Endothelial cell of umbilical vein (primary cell): ENCODE data around the gene PTCH1. TPM values are rescaled to one million over a fixed set of nuclear protein-coding genes. Genes with fewer than 3 reads are reported as not detected.

Source experiments
- BruUV-seq: library from RNA; stranded (reverse); fragments of 400-500 nt; replicated peaks from 2 replicates; lab custom pipeline; 2021; lab: Mats Ljungman, UMichigan
- CTCF ChIA-PET: fragments of 300-600, 350-600 bp; sonication (Branson Sonifier 250); formaldehyde crosslinking; loops from one replicate; lab custom pipeline; 2021; ENCODE audit warnings: antibody characterized with exemption, inconsistent platforms; lab: Charles Lee
- POLR2A ChIA-PET: fragments of 300-600, 350-600 bp; sonication (Branson Sonifier 250); formaldehyde crosslinking; loops from one replicate; lab custom pipeline; 2021; ENCODE audit warnings: antibody characterized with exemption, inconsistent platforms; lab: Charles Lee
- DNase-seq: peaks from one replicate; pipeline ENCODE4 v3.0.0-alpha.2; 2011; ENCODE audit warnings: low read depth, low spot score
- FAIRE-seq: peaks from 2 replicates; lab custom pipeline; 2011; peaks lifted over from hg19 to GRCh38; lab: Jason Lieb, UNC
- H2AFZ ChIP-seq: 2 replicates; pipeline ENCODE4 v1.6.0; 2012; ENCODE audit warnings: low read depth, low read length, control low read depth, inconsistent platforms
- H3K27ac ChIP-seq: 2 replicates; pipeline ENCODE4 v1.5.1; 2011; ENCODE audit warnings: low read depth, mild to moderate bottlenecking, control low read depth, low read length, moderate library complexity; ENCODE audit not compliant: insufficient read depth
- H3K27me3 ChIP-seq, 2 experiments: 2 replicates each; pipeline versions ENCODE4 v1.6.0 to v1.6.1; 2011; ENCODE audit warnings: low read length in 2 of 2, mixed read lengths in 1 of 2; ENCODE audit not compliant: control insufficient read depth in 2 of 2, insufficient read depth in 2 of 2
- H3K36me3 ChIP-seq, 2 experiments: 2 replicates in 1 of 2; 3 replicates in 1 of 2; pipeline ENCODE4 v1.5.1; 2011; ENCODE audit warnings: low read length in 2 of 2, mild to moderate bottlenecking in 1 of 2, moderate library complexity in 1 of 2; ENCODE audit not compliant: control insufficient read depth in 2 of 2, insufficient read depth in 2 of 2; ENCODE audit errors: extremely low read depth in 1 of 2
- H3K4me1 ChIP-seq: 3 replicates; pipeline ENCODE4 v1.5.1; 2011; ENCODE audit warnings: mild to moderate bottlenecking, low read length; ENCODE audit not compliant: control insufficient read depth, insufficient read depth; ENCODE audit errors: extremely low read depth
- H3K4me2 ChIP-seq: 2 replicates; pipeline ENCODE4 v1.6.1; 2011; ENCODE audit warnings: low read length, control low read depth, mixed read lengths; ENCODE audit not compliant: insufficient read depth
- H3K4me3 ChIP-seq, 3 experiments: fragments of 200-600 bp in 1 of 3; sonication (generic), shearing (Covaris generic) in 1 of 3; replicated peaks in 1 of 3; 2 replicates each; pipeline ENCODE4 v1.5.1; 2011 to 2016; ENCODE audit warnings: control low read depth in 3 of 3, low read length in 3 of 3, mild to moderate bottlenecking in 2 of 3, inconsistent platforms in 1 of 3, low read depth in 1 of 3, moderate library complexity in 1 of 3; ENCODE audit not compliant: insufficient read depth in 1 of 3
- H3K79me2 ChIP-seq: 2 replicates; pipeline ENCODE4 v1.6.0; 2012; ENCODE audit warnings: low read length, inconsistent platforms; ENCODE audit not compliant: control insufficient read depth, insufficient read depth
- H3K9ac ChIP-seq: replicated peaks from 2 replicates; pipeline ENCODE3; 2011; ENCODE audit warnings: low read length, control low read depth; ENCODE audit not compliant: insufficient read depth; ENCODE audit errors: extremely low read depth
- H3K9me1 ChIP-seq: replicated peaks from 3 replicates; pipeline ENCODE4 v1.6.0; 2011; ENCODE audit warnings: mild to moderate bottlenecking, low read length; ENCODE audit not compliant: control insufficient read depth, insufficient read depth; ENCODE audit errors: extremely low read depth
- H3K9me3 ChIP-seq: replicated peaks from 2 replicates; pipeline ENCODE4 v1.5.1; 2012; ENCODE audit warnings: low read length, inconsistent platforms; ENCODE audit not compliant: control insufficient read depth, insufficient read depth
- H4K20me1 ChIP-seq: replicated peaks from 2 replicates; pipeline ENCODE3; 2011; ENCODE audit warnings: mild to moderate bottlenecking, low read length; ENCODE audit not compliant: control insufficient read depth, insufficient read depth; ENCODE audit errors: extremely low read depth
- EZH2 ChIP-seq: IDR thresholded peaks from 2 replicates; pipeline ENCODE4 v1.6.1; 2012; ENCODE audit warnings: borderline replicate concordance, low read depth, mild to moderate bottlenecking, moderate library complexity, low read length, inconsistent platforms; ENCODE audit not compliant: severe bottlenecking
- FOS ChIP-seq: IDR thresholded peaks from 2 replicates; pipeline ENCODE4 v1.6.1; 2011; ENCODE audit warnings: mild to moderate bottlenecking, low read length, moderate library complexity, borderline replicate concordance; ENCODE audit not compliant: insufficient read depth
- GATA2 ChIP-seq: IDR thresholded peaks from 2 replicates; pipeline ENCODE4 v1.7.0; 2011; ENCODE audit warnings: low read depth, mild to moderate bottlenecking, moderate library complexity, mixed read lengths, low read length; ENCODE audit not compliant: insufficient read length, insufficient read depth
- JUN ChIP-seq: IDR thresholded peaks from 2 replicates; pipeline ENCODE4 v1.6.1; 2011; ENCODE audit warnings: borderline replicate concordance, low read depth; ENCODE audit not compliant: insufficient read length, insufficient read depth
- MAX ChIP-seq: IDR thresholded peaks from 2 replicates; pipeline ENCODE4 v1.6.1; 2011; ENCODE audit not compliant: insufficient read depth, insufficient read length
- MYC ChIP-seq: IDR thresholded peaks from one replicate; pipeline ENCODE4 v1.6.1; 2011; ENCODE audit warnings: mild to moderate bottlenecking, low read depth, low read length
- POLR2A ChIP-seq: IDR thresholded peaks from 2 replicates; pipeline ENCODE4 v1.6.1; 2012; ENCODE audit warnings: low read depth, mild to moderate bottlenecking, control low read depth, low read length
- POLR2AphosphoS5 ChIP-seq: IDR thresholded peaks from 2 replicates; pipeline ENCODE4 v1.6.1; 2012; ENCODE audit warnings: low read depth, mild to moderate bottlenecking, control low read depth, low read length, moderate library complexity; ENCODE audit not compliant: insufficient read depth
- dilution Hi-C: fragments of 300-500 bp; cut with MboI; formaldehyde crosslinking; loops from one replicate; pipeline ENCODE4 v1.15.0; 2019; ENCODE audit warnings: low sequenced_read_pairs; ENCODE audit not compliant: extremely low pct_ligation_motif_present
- intact Hi-C: fragments of 100-400 bp; cut with micrococcal nuclease; formaldehyde crosslinking; loops from one replicate; pipeline ENCODE4 v1.10.0; 2022
- polyA plus RNA-seq, 4 experiments: library from polyadenylated mRNA; depleted of rRNA in 3 of 4; stranded (reverse) in 3 of 4; unstranded in 1 of 4; fragments of >200 nt; gene quantifications; 2 replicates each; pipeline versions ENCODE4 v1.2.1 to v1.2.3, GENCODE V29; 2011 to 2012; ENCODE audit warnings: missing spikeins in 1 of 4
- total RNA-seq: library from RNA; stranded (reverse); gene quantifications from 2 replicates; pipeline ENCODE4 v1.2.3, GENCODE V29; 2021
- TF ChIP-seq, protein P1 (sequence below), 2 donors: IDR thresholded peaks; 1 replicate in 1 of 2; 2 replicates in 1 of 2; pipeline ENCODE4 v1.5.1; 2011; ENCODE audit warnings: low read length in 2 of 2, mild to moderate bottlenecking in 2 of 2, moderate library complexity in 2 of 2, control low read depth in 1 of 2, inconsistent platforms in 1 of 2, low read depth in 1 of 2; ENCODE audit not compliant: insufficient read depth in 1 of 2; ENCODE audit errors: extremely low read depth in 1 of 2

The PTCH1 gene
- total and polyA plus RNA-seq, 2 donors (not counting 3 experiments of a cell fraction or from before 2014, with no cell fraction given): 3.9 to 12.1 TPM

GRCh38 chr9:95446259-95446658 is 70.5 kb downstream of the PTCH1 start:
- DNase-seq (no peak), FAIRE-seq (no peak)
- no peak overlapping the region for H3K9ac ChIP-seq
- H3K4me1 ChIP-seq: no peaks in the 10 kb centered on the region
- no peak overlapping the region for H2AFZ ChIP-seq
- ChIA-PET POLR2A (no interaction called here), CTCF (no interaction called here)
- dilution Hi-C loops (no loop called here), intact Hi-C loops (no loop called here)
- no peaks in the 10 kb centered on the region for H3K79me2 ChIP-seq
- H3K27ac ChIP-seq: no peak overlapping the region
- H3K4me3 ChIP-seq: no peak overlapping the region
- H3K36me3 ChIP-seq: peaks cover 2 to 9% of the 10 kb centered on the region in 2 experiments
- BruUV-seq: no TSS peak
- TF ChIP-seq GATA2: no peak
- TF ChIP-seq FOS: no peak
- no peaks in the 10 kb centered on the region for H3K27me3 ChIP-seq
- H4K20me1 ChIP-seq: no peaks in the 10 kb centered on the region
- no peaks in the 10 kb centered on the region for H3K9me3 ChIP-seq
- H3K4me2 ChIP-seq: no peak overlapping the region
- no peaks in the 10 kb centered on the region for H3K9me1 ChIP-seq

- CTCF ChIA-PET: no interaction called here
These were observed 72.6 kb downstream of the PTCH1 start for GRCh38 chr9:95444160-95444559.

More at GRCh38 chr9:95444160-95444559, 72.6 kb downstream of the PTCH1 start:
- H3K36me3 ChIP-seq: peaks cover 0 to 9% of the 10 kb centered on the region in 2 experiments
- DNase-seq: no peak
- no TSS peak for BruUV-seq
- no peak overlapping the region for H3K9ac ChIP-seq
- H3K4me1 ChIP-seq: no peaks in the 10 kb centered on the region
- H3K79me2 ChIP-seq: no peaks in the 10 kb centered on the region
- no peak for FAIRE-seq
- no peak for TF ChIP-seq POLR2AphosphoS5
- no peak for TF ChIP-seq JUN
- TF ChIP-seq POLR2A: no peak
- no peak for TF ChIP-seq MAX
- TF ChIP-seq EZH2: no peak
- no peak for TF ChIP-seq FOS
- TF ChIP-seq, protein P1, sequence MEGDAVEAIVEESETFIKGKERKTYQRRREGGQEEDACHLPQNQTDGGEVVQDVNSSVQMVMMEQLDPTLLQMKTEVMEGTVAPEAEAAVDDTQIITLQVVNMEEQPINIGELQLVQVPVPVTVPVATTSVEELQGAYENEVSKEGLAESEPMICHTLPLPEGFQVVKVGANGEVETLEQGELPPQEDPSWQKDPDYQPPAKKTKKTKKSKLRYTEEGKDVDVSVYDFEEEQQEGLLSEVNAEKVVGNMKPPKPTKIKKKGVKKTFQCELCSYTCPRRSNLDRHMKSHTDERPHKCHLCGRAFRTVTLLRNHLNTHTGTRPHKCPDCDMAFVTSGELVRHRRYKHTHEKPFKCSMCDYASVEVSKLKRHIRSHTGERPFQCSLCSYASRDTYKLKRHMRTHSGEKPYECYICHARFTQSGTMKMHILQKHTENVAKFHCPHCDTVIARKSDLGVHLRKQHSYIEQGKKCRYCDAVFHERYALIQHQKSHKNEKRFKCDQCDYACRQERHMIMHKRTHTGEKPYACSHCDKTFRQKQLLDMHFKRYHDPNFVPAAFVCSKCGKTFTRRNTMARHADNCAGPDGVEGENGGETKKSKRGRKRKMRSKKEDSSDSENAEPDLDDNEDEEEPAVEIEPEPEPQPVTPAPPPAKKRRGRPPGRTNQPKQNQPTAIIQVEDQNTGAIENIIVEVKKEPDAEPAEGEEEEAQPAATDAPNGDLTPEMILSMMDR (IDR thresholded peaks at IDR 0.05; ENCODE audit: extremely low read depth in 1 of 2, insufficient read depth in 1 of 2, low read depth in 1 of 2, low read length in 2 of 2): no peak
- TF ChIP-seq GATA2: no peak
- TF ChIP-seq MYC: no peak
- H3K4me3 ChIP-seq: no peak overlapping the region
- no peaks in the 10 kb centered on the region for H3K9me3 ChIP-seq
- H2AFZ ChIP-seq: no peak overlapping the region
- intact Hi-C loops: no loop called here
- dilution Hi-C loops: no loop called here
- POLR2A ChIA-PET: no interaction called here
- no peak overlapping the region for H3K4me2 ChIP-seq
- H4K20me1 ChIP-seq: no peaks in the 10 kb centered on the region
- no peaks in the 10 kb centered on the region for H3K9me1 ChIP-seq
- H3K27me3 ChIP-seq: no peaks in the 10 kb centered on the region
- H3K27ac ChIP-seq: no peak overlapping the region
